ENCODE data around the gene MOK. TPM values are rescaled to one million over a fixed set of nuclear protein-coding genes. Genes with fewer than 3 reads are reported as not detected.

The MOK gene
- total and polyA plus RNA-seq, 2 donors = 12.9 to 19.3 TPM

DNA sequence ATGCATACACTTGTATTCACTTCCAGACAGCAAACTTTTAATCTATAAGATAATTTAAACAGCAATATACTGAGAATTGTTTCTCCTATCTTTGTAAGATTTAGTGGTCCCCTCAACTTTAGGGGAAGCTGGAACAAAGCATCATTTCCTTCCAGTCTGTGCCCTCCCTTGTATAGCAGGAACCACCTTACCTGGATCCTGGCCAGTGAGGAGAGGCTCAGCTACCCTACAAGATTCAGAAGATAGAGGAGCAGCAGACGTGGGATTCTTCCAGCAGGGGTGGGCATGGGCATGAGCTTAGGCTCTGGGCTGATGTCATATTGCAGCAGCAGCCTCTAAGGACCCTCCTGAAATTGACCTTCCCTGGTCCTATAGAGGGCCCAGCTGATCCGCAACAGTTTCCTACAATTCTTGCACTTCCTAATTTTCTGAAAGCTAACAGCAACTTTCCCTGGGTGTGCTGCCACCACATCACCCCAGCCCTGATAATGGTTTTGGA, 21.3 kb downstream of the MOK start:
- no peaks in the 10 kb centered on the region for H3K36me3 ChIP-seq (ENCODE audit: insufficient read depth)
- no peak overlapping the region for H3K27ac ChIP-seq (ENCODE audit: low read depth)
- H3K4me3 ChIP-seq (ENCODE audit: low read depth, low read length) = no peak overlapping the region
- no peak for DNase-seq (ENCODE audit: extremely low spot score)
- H3K4me1 ChIP-seq (ENCODE audit: insufficient read depth) = no peaks in the 10 kb centered on the region
- 71% methylated on average over 2 of the region's 2 CpGs for WGBS

DNA sequence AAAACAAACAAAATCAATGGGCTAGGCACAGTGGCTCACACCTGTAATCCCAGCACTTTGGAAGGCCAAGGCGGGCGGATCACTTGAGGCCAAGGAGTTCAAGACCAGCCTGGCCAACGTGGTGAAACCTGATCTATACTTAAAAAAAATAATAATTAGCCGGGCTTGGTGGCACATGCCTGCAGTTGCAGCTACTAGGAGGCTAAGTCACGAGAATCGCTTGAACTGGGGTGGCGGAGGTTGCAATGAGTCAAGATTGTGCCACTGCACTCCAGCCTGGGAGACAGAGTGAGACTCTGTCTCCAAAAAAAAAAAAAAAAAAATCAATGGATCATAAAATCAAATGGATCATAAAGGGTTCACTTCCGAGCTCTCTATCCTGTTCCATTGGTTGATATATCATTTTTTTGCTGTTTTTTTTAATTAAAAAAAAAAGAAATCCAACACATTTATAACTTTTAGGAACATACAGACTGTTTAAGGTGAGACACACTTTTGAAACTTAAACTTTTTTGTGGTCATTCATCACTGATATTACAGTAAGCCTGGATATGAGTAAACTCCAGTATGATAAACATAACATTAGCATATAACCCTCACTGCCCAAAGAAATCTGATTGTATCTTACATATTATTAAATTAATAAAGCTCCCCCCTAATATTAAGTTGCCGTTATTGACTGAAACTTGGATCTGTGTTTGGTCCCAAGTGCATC, 22.1 kb downstream of the MOK start:
- Histone ChIP-seq H3K27ac (ENCODE audit: low read depth) (no peak overlapping the region), H3K4me1 (ENCODE audit: insufficient read depth) (no peaks in the 10 kb centered on the region), H3K36me3 (ENCODE audit: insufficient read depth) (no peaks in the 10 kb centered on the region), H3K4me3 (ENCODE audit: low read depth, low read length) (no peak overlapping the region)
- no peak for DNase-seq (ENCODE audit: extremely low spot score)
- WGBS = 92% methylated on average over 9 of the region's 9 CpGs

DNA sequence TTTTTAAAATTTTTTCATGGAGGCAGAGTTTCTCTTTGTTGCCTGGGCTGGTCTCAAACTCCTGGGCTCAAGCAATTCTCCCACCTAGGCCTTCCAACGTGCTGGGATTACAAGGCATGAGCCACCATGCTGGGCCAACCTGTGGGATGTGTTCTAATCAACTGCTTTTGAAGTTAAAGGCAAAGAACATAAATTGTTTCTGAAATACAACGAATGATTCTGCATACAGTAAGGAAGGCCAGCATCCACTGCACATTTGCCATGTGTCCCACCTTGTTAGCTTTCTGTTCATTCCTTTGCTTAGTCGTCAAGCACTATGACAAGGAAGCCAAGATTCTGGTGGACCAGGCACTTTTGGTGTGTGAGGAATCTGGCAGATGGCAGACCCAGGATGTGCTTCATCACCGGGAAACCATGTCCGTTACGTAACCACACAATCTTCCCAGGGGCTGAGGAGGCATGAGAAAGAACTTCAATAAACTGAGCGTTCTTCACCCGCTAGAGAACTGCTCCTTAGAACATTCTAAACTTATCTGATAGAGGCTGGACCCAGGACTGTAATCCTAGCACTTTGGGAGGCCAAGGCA, 24.5 kb downstream of the MOK start:
- no peak for DNase-seq (ENCODE audit: extremely low spot score)
- WGBS = 94% methylated on average over 8 of the region's 8 CpGs
- H3K36me3 ChIP-seq (ENCODE audit: insufficient read depth) = no peaks in the 10 kb centered on the region
- H3K4me1 ChIP-seq (ENCODE audit: insufficient read depth) = no peaks in the 10 kb centered on the region
- H3K27ac ChIP-seq (ENCODE audit: low read depth) = no peak overlapping the region
- no peak overlapping the region for H3K4me3 ChIP-seq (ENCODE audit: low read depth, low read length)

DNA sequence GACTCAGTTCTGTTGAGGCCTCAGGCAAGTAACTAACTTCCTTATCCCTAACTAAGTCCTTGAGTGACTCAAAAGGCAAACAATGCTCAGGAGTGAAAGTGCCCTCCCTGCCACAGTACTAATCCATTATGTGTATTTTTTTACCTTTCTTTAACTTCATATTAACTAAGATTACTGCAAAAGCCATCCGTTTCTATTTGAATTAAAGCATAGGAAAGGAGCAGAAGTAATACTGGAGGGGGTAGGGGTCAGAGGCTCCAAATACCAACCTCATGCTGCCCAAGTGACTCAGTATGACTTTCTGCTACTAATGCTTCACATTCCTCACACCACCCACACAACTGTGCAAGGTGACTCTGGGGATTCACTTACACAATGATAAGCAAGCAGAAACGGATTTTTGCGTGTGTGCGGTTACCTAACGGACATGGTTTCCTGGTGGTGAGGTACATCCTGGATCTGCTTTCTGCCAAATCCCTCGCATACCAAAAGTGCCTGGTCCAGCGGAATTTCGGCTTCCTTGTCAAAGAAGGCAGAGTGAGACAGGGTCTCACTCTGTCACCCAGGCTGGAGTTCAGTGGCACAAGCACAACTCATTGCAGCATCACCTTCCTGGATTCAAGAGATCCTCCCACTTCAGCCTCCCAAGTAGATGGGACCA, 25.1 kb downstream of the MOK start:
- no peak overlapping the region for H3K27ac ChIP-seq (ENCODE audit: low read depth)
- no peaks in the 10 kb centered on the region for H3K36me3 ChIP-seq (ENCODE audit: insufficient read depth)
- no peak for DNase-seq (ENCODE audit: extremely low spot score)
- no peak overlapping the region for H3K4me3 ChIP-seq (ENCODE audit: low read depth, low read length)
- no peaks in the 10 kb centered on the region for H3K4me1 ChIP-seq (ENCODE audit: insufficient read depth)
- WGBS = 78% methylated on average over 8 of the region's 8 CpGs

DNA sequence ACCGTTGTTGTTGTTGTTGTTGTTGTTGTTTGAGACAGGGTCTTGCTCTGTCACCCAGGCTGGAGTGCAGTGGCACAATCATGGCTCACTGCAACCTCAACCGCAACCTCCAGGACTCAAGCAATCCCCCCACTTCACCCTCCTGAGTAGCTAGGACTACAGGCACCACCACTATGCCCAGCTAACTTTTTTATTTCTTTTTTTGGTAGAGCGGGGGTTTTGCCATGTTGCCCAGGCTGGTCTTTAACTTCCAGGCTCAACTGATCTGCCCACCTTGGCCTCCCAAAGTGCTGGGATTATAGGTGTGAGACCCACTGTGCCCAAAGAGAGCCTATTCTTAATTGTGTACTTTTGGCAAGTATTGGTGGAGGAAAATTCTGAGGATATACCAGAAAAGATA, 25.7 kb downstream of the MOK start:
- Histone ChIP-seq H3K36me3 (ENCODE audit: insufficient read depth) (no peaks in the 10 kb centered on the region), H3K4me1 (ENCODE audit: insufficient read depth) (no peaks in the 10 kb centered on the region), H3K4me3 (ENCODE audit: low read depth, low read length) (no peak overlapping the region), H3K27ac (ENCODE audit: low read depth) (no peak overlapping the region)
- no peak for DNase-seq (ENCODE audit: extremely low spot score)
- WGBS = 88% methylated on average over 3 of the region's 3 CpGs

DNA sequence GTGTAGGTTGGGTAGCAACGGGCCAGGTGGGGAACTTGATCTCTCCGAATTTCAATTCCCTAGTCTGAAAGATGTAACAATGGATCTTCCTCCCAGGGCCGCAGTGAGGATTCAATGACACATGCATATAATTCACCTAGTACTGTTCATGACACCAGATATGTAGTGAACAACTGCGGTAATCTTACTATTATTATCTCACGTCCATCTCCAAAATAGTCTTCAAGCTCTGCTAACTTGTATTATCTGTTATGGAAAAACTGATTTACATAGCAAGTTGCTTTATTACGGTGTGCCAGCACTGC, 26.4 kb downstream of the MOK start:
- Histone ChIP-seq H3K36me3 (ENCODE audit: insufficient read depth) (no peaks in the 10 kb centered on the region), H3K4me3 (ENCODE audit: low read depth, low read length) (no peak overlapping the region), H3K27ac (ENCODE audit: low read depth) (no peak overlapping the region), H3K4me1 (ENCODE audit: insufficient read depth) (no peaks in the 10 kb centered on the region)
- no peak for DNase-seq (ENCODE audit: extremely low spot score)
- 61% methylated on average over 6 of the region's 6 CpGs for WGBS

DNA sequence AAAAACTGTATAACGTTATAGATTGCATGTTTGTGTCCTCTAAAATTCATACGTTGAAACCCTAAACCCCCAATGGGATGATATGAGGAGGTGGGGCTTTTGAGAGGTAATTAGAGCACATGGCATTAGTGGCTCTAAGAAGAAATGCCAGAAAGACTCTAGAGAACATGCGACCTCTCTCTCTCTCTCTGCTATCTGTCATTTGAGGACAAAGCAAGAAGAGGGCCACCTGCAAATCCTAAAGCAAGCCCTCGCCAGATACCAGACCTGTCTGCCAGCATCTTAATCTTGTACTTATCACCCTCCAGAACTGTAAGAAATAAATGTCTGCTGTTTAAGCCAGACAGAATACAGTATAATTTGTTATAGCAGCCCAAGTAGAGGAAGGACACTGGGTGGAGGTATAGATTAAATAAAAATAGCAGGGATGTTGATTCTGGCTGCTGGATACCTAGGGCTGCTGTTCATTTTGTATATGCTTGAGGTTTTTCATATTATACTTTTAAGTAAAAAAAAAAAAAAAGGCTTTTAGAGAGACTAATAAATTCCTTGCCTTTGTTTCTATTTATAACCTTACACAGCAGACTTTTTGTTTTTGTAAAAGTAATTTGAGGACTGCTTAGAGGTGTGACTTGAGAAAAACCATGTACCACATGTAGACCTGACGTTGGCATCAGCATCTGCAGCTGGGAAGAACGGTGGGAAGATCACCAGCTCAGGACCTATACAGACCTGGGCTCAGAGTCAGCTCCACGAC, 26.9 kb downstream of the MOK start:
- no peaks in the 10 kb centered on the region for H3K4me1 ChIP-seq (ENCODE audit: insufficient read depth)
- DNase-seq (ENCODE audit: extremely low spot score) = no peak

DNA sequence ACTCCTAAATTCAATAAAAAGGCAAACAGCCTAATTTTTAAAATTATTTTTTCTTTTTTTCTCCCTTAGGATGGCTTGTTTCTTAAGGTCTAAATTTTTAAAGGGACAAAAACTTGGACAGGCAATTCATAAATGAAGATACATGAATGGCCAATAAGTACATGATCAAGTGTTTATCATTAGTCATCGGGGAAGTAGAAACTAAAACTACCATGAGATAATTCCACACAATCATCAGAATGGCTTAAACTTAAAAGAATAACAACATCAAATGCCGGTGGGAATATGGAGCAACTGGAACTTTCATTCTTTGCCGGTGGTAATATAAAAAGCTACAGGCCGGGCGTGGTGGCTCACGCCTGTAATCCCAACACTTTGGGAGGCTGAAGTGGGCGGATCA, 29.1 kb downstream of the MOK start:
- DNase-seq (ENCODE audit: extremely low spot score) = no peak
- H3K36me3 ChIP-seq (ENCODE audit: insufficient read depth) = no peaks in the 10 kb centered on the region
- H3K27ac ChIP-seq (ENCODE audit: low read depth) = no peak overlapping the region
- H3K4me1 ChIP-seq (ENCODE audit: insufficient read depth) = no peaks in the 10 kb centered on the region
- WGBS = 97% methylated on average over 7 of the region's 7 CpGs
- H3K4me3 ChIP-seq (ENCODE audit: low read depth, low read length) = no peak overlapping the region

More for the DNA sequence above, 26.9 kb downstream of the MOK start:
- 39% methylated on average over 7 of the region's 7 CpGs for WGBS
- Histone ChIP-seq H3K36me3 (ENCODE audit: insufficient read depth) (no peaks in the 10 kb centered on the region), H3K27ac (ENCODE audit: low read depth) (no peak overlapping the region), H3K4me3 (ENCODE audit: low read depth, low read length) (no peak overlapping the region)

DNA sequence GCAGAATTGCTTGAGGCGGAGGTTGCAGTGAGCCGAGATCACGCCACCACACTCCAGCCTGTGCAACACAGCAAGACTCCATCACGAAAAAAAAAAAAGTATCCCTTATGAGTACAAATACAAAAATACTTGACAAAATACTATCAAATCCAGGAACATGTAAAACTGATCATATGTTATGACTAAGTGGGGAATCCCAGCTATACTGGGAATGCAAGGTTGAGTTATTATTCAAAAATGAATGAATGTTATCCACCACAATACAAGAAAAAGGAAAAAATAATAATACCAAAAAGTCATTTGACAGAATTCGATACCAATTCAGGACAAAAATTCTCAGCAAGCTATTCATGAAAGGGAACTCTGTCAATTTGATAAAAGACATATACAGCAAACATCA, 32.6 kb downstream of the MOK start:
- no peak overlapping the region for H3K4me3 ChIP-seq (ENCODE audit: low read depth, low read length)
- DNase-seq (ENCODE audit: extremely low spot score) = no peak
- no peaks in the 10 kb centered on the region for H3K4me1 ChIP-seq (ENCODE audit: insufficient read depth)
- H3K27ac ChIP-seq (ENCODE audit: low read depth) = no peak overlapping the region
- WGBS = 94% methylated on average over 5 of the region's 5 CpGs
- no peaks in the 10 kb centered on the region for H3K36me3 ChIP-seq (ENCODE audit: insufficient read depth)

DNA sequence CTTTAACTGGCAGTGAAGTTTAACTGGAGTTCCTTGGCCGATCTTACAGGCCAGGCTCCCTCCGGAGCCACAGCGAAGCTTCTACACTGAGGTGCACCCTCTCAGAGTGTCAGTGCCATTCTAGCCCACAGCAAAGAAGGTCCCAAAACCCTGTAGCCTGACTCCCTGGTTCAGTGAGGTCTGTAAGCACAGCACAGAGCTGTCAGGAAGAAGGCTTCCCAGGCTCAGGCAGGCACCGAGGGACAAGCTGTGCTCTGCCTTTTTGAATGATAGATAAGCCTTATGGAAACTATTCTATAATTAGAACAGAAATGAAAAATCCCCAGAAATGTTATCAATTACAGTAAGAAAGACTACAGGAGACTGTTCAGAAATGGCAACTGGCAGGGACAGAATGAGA, 40.2 kb downstream of the MOK start:
- H3K36me3 ChIP-seq (ENCODE audit: insufficient read depth) = no peaks in the 10 kb centered on the region
- H3K4me3 ChIP-seq (ENCODE audit: low read depth, low read length) = no peak overlapping the region
- WGBS = 65% methylated on average over 4 of the region's 4 CpGs
- DNase-seq (ENCODE audit: extremely low spot score) = no peak
- H3K4me1 ChIP-seq (ENCODE audit: insufficient read depth) = no peaks in the 10 kb centered on the region
- H3K27ac ChIP-seq (ENCODE audit: low read depth) = no peak overlapping the region

DNA sequence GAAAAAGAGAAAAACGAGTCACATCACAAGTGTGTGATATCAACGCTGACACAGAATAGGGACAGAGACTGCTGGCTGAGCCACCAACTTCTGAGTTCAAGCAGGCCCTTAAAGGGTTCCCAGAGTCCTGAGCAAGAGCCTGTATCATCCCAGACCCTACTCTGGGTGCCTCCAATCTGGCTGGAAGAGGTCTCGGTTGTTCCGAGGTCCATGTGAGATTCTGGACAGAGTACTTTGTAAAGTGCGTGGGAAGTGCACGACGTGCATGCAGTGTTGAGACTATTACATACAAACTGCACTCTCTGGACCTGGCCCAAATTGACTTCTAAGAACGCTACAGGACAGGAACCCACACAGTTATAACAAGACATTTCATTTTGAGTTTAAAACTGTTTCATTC, 40.6 kb downstream of the MOK start:
- Histone ChIP-seq H3K4me1 (ENCODE audit: insufficient read depth) (no peaks in the 10 kb centered on the region), H3K36me3 (ENCODE audit: insufficient read depth) (no peaks in the 10 kb centered on the region), H3K27ac (ENCODE audit: low read depth) (no peak overlapping the region), H3K4me3 (ENCODE audit: low read depth, low read length) (no peak overlapping the region)
- WGBS = 69% methylated on average over 8 of the region's 8 CpGs
- no peak for DNase-seq (ENCODE audit: extremely low spot score)

DNA sequence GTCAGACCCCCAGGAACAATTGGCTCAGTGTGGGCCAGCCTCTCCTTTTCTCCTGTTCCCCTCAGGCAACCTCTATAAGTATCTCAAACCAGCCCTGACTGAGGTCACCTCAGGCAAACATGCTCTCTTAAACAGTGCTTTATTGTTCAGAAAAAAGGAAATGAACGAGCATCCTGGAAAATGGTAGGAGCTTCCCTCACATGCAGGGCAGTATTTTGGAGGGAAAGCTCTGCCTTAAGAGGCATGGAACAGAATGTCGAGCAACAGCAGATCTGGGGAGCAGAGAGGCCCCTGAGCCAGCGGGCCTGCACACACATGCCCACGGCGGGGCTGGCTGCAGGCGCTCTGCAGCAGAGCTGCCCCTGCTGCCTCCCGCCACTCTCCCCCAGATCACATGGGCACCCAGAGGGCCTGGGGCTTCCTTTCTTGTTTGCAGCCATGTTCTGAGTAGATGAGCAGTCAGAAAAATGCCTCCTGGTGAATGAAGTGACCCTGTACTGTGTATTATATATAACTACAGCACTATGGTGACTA, 42.0 kb downstream of the MOK start:
- WGBS = 61% methylated on average over 7 of the region's 7 CpGs
- no peak for DNase-seq (ENCODE audit: extremely low spot score)
- no peaks in the 10 kb centered on the region for H3K36me3 ChIP-seq (ENCODE audit: insufficient read depth)
- H3K4me1 ChIP-seq (ENCODE audit: insufficient read depth) = no peaks in the 10 kb centered on the region
- H3K4me3 ChIP-seq (ENCODE audit: low read depth, low read length) = no peak overlapping the region
- H3K27ac ChIP-seq (ENCODE audit: low read depth) = no peak overlapping the region

DNA sequence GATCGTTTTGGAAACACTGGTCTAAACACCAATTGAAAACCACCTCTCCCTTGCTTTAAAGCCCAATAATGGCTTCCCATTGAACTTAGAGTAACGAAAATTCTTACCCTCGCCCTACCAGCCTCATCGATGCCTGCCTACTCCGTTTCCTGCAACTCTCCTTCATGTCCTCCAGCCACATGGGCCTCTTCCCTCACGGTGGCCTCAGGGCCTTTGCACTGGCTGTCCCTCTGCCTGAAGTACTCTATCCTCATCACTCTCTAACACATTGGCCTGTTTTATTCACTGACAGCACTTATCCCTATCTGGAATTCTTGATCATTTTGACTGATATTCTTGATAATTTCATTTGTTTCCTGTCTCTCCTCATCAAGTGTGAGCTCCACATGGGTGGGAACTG, 46.8 kb downstream of the MOK start:
- Histone ChIP-seq H3K36me3 (ENCODE audit: insufficient read depth) (no peaks in the 10 kb centered on the region), H3K4me1 (ENCODE audit: insufficient read depth) (no peaks in the 10 kb centered on the region), H3K4me3 (ENCODE audit: low read depth, low read length) (no peak overlapping the region), H3K27ac (ENCODE audit: low read depth) (no peak overlapping the region)
- 97% methylated on average over 6 of the region's 6 CpGs for WGBS
- no peak for DNase-seq (ENCODE audit: extremely low spot score)
